Choroid plexus epithelial cell (primary cell): Measurements from ENCODE around the gene TTC39C.
"Not testable (repeated sequence)": the region's sequence is repeated elsewhere in the genome, so short reads cannot be mapped to it uniquely, and the experiment has no call there.

Source experiments
- DNase-seq: peaks from one replicate; pipeline ENCODE4 v3.0.0-alpha.2; 2010; ENCODE audit warnings: low read depth
- H3K4me3 ChIP-seq: 2 replicates; pipeline ENCODE4 v1.5.1; 2011; ENCODE audit warnings: low read depth, mild to moderate bottlenecking, control low read depth, low read length, moderate library complexity
- TF ChIP-seq, protein P1 (sequence below): conservative IDR thresholded peaks from 2 replicates; pipeline ENCODE4 v1.5.1; 2011; ENCODE audit warnings: low read depth, mild to moderate bottlenecking, control low read depth, inconsistent platforms, low read length, moderate library complexity

Gene TTC39C

DNA sequence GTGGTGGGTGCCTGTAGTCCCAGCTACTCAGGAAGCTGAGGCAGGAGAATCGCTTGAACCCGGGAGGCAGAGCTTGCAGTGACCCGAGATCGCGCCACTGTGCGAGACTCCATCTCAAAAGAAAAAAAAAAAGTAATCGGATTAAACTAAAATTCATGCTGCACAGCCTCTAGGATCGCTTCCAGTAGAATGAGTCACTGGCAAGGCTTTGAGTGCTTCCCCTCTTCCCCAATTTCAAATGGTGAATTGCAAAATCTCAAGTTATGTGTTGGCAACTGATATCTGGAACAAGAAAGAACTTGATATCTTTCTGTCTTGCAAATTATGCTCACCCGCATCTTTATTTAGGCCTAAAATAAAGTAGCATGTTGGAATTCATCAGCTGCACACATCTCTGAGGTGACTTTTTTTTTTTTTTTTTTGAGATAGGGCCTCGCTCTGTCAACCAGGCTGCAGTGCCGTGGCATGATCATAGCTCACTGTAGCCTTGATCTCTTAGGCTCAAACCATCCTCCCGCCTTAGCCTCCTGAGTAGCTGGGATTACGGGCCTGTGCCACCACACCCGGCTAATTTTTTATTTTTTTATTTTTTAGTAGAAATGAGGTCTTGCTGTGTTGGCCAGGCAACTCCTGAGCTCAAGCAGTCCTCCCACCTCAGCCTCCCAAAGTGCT lies 12.7 kb downstream of the TTC39C start:
- H3K4me3 ChIP-seq = no peak overlapping the region
- TF ChIP-seq, protein P1, sequence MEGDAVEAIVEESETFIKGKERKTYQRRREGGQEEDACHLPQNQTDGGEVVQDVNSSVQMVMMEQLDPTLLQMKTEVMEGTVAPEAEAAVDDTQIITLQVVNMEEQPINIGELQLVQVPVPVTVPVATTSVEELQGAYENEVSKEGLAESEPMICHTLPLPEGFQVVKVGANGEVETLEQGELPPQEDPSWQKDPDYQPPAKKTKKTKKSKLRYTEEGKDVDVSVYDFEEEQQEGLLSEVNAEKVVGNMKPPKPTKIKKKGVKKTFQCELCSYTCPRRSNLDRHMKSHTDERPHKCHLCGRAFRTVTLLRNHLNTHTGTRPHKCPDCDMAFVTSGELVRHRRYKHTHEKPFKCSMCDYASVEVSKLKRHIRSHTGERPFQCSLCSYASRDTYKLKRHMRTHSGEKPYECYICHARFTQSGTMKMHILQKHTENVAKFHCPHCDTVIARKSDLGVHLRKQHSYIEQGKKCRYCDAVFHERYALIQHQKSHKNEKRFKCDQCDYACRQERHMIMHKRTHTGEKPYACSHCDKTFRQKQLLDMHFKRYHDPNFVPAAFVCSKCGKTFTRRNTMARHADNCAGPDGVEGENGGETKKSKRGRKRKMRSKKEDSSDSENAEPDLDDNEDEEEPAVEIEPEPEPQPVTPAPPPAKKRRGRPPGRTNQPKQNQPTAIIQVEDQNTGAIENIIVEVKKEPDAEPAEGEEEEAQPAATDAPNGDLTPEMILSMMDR = no peak
- DNase-seq = peak; percentile 90

DNA sequence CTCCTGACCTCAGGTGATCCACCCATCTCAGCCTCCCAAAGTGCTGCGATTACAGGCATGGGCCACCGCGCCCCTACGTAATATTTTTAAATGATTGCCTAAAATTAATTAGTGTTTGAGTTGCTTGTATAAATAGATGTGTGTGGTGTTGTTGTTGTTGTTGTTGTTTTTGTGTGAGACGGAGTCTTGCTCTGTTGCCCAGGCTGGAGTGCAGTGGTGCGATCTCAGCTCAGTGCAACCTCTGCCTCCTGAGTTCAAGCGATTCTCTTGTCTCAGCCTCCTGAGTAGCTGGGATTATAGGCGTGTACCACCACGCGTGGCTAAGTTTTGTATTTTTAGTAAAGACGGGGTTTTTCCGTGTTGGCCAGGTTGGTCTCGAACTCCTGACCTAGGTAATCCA lies 14.4 kb downstream of the TTC39C start:
- not testable (repeated sequence) for H3K4me3 ChIP-seq, DNase-seq

DNA sequence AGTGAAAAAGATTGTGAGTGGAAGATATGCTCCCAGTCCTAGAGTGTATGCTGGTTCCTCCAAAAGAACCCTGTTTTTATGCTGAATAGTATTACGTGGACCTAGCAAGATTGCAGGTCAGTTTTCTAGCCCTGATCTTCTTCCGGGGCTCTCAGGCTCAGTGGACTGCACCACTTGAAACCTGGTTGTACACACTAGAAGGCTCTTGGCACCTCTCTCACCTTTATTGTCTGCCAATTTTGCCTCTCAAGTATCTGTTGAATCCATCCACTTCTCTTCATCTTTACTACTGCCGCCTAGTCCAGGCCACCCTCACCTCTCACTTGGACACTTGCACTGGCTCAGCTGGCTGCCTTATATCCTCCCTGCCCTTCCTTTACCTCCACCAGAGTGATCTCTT lies 16.8 kb downstream of the TTC39C start:
- TF ChIP-seq, protein P1 = no peak
- no peak overlapping the region for H3K4me3 ChIP-seq
- DNase-seq = no peak

DNA sequence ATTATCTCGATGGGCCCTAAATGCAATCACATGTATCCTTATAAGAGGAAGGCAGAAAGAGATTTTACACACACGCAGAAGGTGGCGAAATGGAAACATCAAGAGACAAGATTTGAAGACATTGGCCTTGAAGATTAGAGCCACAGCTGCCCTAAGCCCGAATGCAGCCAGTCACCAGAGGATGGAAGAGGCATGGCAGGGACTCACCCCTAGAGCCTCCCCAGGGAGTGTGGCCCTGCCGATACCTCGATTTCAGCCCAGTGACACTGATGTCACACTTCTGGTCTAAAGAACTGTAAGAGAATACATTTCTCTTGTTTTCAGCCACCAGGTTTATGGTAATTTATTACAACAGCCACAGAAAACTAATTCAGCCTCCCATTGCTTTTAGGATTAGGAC lies 17.4 kb downstream of the TTC39C start:
- TF ChIP-seq, protein P1 = no peak
- no peak for DNase-seq
- H3K4me3 ChIP-seq = no peak overlapping the region

DNA sequence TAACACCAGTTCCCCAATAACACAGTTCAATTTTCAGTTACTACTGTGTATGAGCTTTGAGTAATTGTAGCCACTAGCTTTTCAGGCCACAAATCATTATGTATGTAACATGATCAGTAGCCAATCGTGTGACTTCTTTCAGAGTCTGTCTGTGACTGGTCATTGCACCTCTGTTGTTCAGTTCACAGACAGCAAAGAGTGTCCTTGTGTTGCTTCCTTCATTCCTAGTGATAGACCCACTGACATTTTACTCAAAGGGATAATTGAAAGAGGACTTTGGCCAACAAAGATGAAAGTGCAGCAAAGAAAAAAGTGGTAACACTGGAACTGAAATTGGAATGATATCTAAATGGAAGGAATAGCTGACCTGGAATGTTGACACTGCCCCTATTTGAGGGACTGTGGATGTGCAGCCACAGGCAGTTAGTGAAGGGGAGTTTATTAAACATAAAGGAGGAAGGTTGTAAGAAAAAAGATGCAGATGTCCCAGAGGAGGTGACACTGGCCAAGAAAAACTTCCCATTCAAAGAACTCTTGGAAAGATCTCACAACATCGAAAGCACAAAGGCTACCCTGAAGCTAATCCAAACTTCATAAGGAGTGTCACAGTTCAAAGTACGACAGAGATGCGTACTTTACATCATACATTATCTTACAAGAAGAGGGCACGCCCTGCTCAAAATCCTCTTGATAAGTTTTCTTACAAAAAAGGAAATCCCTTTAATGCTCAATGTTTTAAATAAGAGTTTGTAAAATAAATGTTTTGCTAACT lies 19.3 kb downstream of the TTC39C start:
- H3K4me3 ChIP-seq = no peak overlapping the region
- DNase-seq = no peak
- TF ChIP-seq, protein P1 = no peak

DNA sequence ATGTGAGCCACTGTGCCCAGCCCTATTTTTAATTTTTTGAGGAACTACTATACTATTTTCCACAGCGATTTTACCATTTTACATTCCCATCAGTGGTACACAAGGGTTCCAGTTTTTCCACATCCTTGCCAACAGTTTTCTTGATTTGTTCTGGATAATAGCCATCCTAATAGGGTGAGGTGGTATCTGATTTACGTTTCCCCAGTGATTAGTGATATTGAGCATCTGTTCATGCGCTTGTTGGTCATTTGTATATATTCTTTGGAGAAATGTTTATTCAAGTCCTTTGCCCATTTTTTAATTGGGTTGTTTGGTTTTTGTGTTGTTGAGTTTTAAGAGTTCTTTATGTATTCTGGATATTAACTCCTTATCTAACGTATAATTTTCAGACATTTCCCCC lies 20.8 kb downstream of the TTC39C start:
- DNase-seq = no peak
- H3K4me3 ChIP-seq = no peak overlapping the region
- TF ChIP-seq, protein P1 = no peak

DNA sequence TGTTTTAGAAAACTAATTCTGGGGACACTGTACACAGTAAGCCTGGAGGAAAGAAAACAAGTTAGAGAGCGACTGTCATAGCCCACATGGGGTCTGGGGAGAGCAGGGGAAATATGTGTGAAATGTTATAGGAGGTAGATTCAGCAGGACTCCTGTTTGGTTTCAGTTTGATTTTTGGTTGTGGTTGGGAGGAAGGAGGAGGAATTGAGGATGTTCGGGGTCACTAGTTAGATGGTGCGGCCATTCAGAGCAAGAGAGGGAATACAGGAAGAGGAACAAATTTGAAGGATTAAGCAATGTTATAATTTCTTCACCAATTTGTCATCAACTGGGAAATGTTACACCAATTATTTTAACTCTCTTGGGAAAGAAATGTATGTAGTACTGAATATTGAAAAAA lies 25.1 kb downstream of the TTC39C start:
- no peak overlapping the region for H3K4me3 ChIP-seq
- TF ChIP-seq, protein P1 = no peak
- no peak for DNase-seq
